SJSA1 (cell line): Measurements from ENCODE around the gene CNIH1. TPM values are rescaled to one million over a fixed set of nuclear protein-coding genes. Genes with fewer than 3 reads are reported as not detected.

Source experiments
- DNase-seq, 2 experiments: peaks; one replicate each; pipeline ENCODE4 v3.0.0-alpha.2; 2015 to 2020; ENCODE audit warnings: low spot score in 2 of 2, low read depth in 1 of 2
- H3K27ac ChIP-seq: fragments of 250-450 bp; sonication (Bioruptor Pico); 2 replicates; pipeline ENCODE4 v1.5.1; 2020; ENCODE audit warnings: mild to moderate bottlenecking, moderate library complexity
- H3K27me3 ChIP-seq: fragments of 250-450 bp; sonication (Bioruptor Pico); replicated peaks from 2 replicates; pipeline ENCODE4 v1.5.1; 2020; ENCODE audit warnings: mild to moderate bottlenecking, moderate library complexity
- H3K36me3 ChIP-seq: fragments of 250-450 bp; sonication (Bioruptor Pico); 2 replicates; pipeline ENCODE4 v1.5.1; 2020; ENCODE audit warnings: mild to moderate bottlenecking
- H3K4me1 ChIP-seq: fragments of 250-450 bp; sonication (Bioruptor Pico); replicated peaks from 2 replicates; pipeline ENCODE4 v1.6.1; 2021; ENCODE audit warnings: mild to moderate bottlenecking
- H3K4me3 ChIP-seq: fragments of 250-450 bp; sonication (Bioruptor Pico); 2 replicates; pipeline ENCODE4 v1.5.1; 2020; ENCODE audit warnings: mild to moderate bottlenecking
- H3K9me3 ChIP-seq: fragments of 250-450 bp; sonication (Bioruptor Pico); replicated peaks from 2 replicates; pipeline ENCODE4 v1.5.1; 2020; ENCODE audit warnings: mild to moderate bottlenecking
- total RNA-seq: library from RNA; depleted of rRNA; stranded (reverse); fragments of >200 nt; shearing (Covaris generic); gene quantifications from 2 replicates; pipeline ENCODE4 v1.2.3, GENCODE V29; 2014; rRNA removed

CNIH1 gene
- total RNA-seq: 104 and 219 TPM in 2 replicates

DNA sequence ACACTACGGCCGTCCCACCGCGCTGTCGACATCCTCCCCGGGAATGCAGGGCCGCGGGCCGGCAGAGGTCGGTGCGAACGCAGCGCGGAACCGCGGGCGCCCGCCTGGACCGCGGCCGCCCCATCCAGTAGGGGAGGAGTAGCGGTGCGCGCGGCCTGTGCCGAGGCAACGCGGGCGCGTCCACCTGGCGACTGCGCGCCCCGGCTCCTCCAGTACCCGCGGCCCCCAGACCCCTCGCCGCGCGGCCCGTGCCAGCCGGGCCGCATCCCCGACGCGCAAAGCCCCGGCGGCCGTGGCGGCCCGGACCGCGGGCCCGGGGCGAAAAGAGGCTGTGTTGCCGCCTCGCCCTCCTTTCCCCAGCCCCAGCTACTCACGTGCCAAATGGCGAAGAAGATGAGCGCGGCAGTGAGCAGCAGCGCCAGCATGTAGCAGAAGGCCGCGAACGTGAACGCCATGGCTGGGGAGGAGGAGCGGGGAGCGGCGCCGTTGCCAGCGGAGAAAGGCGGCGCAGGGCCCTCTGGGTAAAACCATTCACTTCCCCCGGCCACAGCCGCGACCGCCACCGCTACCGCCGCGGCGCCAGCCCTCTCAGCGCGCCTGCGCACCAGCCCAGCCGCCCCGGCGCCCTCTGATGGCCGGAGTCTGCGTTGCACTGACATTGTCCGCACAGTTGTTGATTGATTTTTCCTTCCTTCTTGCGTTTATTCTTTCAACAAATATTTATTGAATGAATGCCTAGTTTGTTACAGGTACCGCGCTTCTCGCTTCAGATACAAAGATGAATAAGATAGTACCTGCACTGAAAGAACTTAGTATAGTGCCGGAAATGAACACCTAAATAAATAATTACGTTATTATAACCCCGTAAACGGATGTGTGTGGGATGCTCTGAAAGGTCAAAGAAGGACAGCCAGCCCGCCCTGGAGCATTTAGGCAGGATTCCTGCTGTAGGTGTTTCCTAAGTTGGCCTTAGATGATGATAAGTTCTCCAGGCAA lies at the start of gene CNIH1:
Gene CNIH1, minus strand, starts transcription at position 502 of the 996 bp plus-strand sequence. Its CDS starts 47 bp downstream, at position 455.
- Histone ChIP-seq H3K27me3 (no peaks in the 10 kb centered on the region), H3K4me1 (peaks cover 17% of the 10 kb centered on the region), H3K4me3 (peak within 1 kb of the TSS; percentile 91), H3K27ac (peak within 1 kb of the TSS; percentile 87), H3K36me3 (peaks cover 20% of the 10 kb centered on the region), H3K9me3 (no peaks in the 10 kb centered on the region)
- DNase-seq: peak; percentile 89 to 90

DNA sequence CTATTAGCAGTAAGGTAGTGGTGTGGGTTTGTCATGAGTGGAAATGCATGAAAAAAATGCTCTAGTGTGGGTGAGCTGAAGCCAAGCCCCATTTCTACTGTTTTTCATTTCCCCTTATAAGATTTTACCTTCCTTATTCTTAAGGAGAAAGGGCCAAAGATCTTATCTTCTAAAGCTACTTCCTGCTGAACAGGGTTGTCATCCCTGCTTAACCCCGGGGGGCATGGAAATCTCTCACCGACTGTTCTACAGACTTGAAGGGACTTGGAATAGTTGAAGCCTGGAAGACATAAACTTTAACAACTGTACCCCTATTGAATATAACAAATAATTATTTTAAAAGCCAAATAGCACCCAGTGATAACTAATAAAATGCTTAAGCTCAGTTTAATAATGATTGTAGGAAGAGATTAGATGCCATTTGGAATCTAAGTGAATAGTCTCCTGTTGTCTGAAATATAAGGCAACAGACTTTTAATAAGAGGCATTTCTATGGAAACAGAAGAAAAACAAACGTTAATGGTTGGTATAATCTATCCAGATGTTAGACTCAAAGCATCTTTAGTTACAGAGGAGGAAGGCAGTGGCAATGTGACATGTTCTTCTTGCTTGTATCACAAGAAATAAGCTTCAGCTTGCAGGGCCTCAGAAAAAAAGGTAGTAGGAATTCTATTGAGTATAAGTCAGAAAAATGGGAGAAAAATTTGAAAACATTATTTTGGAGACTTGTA lies 49.4 kb upstream of the CNIH1 start:
- H3K27me3 ChIP-seq: no peaks in the 10 kb centered on the region
- no peak overlapping the region for H3K27ac ChIP-seq
- H3K4me1 ChIP-seq: peaks cover 14% of the 10 kb centered on the region
- H3K36me3 ChIP-seq: peaks cover 15% of the 10 kb centered on the region; the same call in 1 of the 2 replicates
- H3K9me3 ChIP-seq: no peaks in the 10 kb centered on the region
- DNase-seq: no peak
- H3K4me3 ChIP-seq: no peak overlapping the region

DNA sequence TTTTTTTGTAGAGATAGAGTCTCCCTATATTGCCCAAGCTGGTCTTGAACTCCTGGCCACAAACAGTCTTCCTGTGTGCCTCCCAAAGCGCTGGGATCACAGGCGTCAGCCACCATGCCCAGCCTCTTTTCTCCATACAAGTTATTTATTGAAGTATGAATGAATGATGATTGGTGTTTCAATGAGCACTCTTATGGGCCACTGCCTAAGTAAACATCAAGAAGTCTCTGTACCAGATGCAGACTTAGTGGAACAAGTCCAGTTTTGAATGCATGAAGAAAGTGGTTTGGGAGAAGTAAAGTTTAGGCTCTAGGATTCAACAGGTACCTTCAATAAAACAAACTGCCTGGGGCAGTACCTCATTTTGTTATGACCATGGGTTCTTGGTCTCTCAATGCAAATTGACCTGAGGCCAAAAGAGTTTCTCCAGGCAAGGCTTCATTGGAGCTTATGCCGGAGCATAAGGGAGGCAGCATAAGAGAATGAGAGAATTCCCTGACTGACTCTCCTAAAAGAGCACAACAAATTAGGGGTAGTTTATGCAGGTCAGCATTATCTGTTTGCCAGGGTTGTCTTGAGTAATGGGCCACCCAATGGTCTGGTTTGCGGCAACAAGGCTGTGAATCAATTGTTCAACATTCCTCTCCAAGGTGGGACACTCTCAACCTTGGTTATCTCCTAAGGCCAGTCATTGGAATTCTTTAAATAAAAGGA lies 48.7 kb upstream of the CNIH1 start:
- Histone ChIP-seq H3K4me3 (no peak overlapping the region; the same call in 1 of the 2 replicates), H3K9me3 (no peaks in the 10 kb centered on the region), H3K36me3 (peaks cover 15% of the 10 kb centered on the region; the same call in 1 of the 2 replicates), H3K27me3 (no peaks in the 10 kb centered on the region), H3K4me1 (peaks cover 14% of the 10 kb centered on the region), H3K27ac (no peak overlapping the region)
- DNase-seq: no peak

DNA sequence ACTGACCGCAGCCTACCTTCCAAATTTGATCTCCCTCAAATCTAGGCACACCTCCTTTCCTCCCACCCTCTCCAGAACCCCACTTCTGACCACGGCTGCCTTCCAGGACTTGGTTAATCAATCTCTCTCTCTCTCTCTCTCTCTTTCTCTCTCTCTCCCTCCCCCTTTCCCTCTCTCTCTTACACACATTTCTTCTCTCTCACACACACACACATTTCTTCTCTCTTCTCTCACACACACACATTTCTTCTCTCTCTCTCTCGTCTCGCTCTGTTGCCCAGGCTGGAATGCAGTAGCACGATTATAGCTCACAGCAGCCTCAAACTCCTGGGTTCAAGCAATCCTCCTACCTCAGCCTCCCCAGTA lies 48.1 kb upstream of the CNIH1 start:
- peak overlapping the region; percentile 74 for H3K4me3 ChIP-seq
- no peak for DNase-seq
- H3K4me1 ChIP-seq: peaks cover 14% of the 10 kb centered on the region
- peak overlapping the region; percentile 87; the same call in 1 of the 2 replicates for H3K27ac ChIP-seq
- H3K9me3 ChIP-seq: no peaks in the 10 kb centered on the region
- no peaks in the 10 kb centered on the region for H3K27me3 ChIP-seq
- H3K36me3 ChIP-seq: peaks cover 15% of the 10 kb centered on the region; the same call in 1 of the 2 replicates

DNA sequence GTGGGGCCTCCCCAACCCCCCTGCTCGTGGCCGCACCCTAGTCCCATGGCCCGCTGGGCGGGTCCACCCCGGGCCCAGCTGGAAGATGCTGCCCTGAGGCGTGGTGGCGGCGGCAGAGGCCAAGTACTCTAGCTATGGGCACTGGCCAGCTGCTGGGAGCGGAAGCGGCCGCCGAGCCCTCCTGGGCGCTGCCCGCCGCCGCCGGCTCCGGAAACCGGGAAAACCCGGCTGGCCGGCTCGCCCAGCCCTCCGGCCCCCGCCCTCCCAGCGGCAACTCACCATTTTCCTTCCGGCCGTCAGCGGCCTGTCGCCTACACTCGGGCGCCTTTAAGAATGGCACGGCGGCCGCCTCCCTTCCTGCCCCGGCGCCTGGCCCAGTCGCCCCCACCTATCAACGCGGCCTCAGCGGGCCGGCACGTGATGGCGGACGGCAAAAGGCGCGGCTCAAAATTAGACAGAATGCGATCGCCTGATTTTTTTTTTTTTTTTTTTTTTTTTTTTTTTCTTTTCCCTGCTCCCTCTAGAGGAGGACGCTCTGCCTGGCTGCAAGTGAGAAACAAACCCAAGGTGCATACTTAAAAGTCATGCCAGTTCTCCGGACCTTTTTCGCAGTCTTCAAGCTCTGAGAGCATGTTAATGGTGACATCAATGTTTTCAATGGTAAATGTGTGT lies 47.6 kb upstream of the CNIH1 start, which contains the start of gene GMFB:
Gene GMFB, minus strand, starts transcription at position 335 of the 672 bp plus-strand sequence. Its CDS starts 53 bp downstream, at position 282.
- Histone ChIP-seq H3K9me3 (no peaks in the 10 kb centered on the region), H3K4me1 (peaks cover 14% of the 10 kb centered on the region), H3K4me3 (peak within 1 kb of the TSS; percentile 74), H3K27me3 (no peaks in the 10 kb centered on the region), H3K36me3 (peaks cover 15% of the 10 kb centered on the region; the same call in 1 of the 2 replicates), H3K27ac (peak within 1 kb of the TSS; percentile 87)
- DNase-seq: peak; percentile 90 to 95

DNA sequence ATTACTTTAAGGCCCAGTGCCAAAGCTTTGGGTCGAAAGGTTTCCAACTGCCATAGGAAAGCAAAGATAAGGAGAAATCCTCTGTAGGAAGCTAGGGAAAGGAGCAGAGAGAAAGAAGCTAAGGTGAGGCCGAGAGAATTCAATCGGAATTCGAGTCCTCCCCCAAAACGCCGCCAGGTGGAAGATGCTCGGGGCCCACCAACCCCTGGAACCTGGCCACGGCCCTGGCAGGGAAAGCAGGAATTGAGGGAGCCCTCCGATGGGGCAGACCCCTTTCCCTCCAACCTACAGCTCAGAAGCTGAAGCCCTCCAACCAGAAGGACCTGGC lies 47.1 kb upstream of the CNIH1 start:
- peaks cover 14% of the 10 kb centered on the region for H3K4me1 ChIP-seq
- H3K27me3 ChIP-seq: no peaks in the 10 kb centered on the region

DNA sequence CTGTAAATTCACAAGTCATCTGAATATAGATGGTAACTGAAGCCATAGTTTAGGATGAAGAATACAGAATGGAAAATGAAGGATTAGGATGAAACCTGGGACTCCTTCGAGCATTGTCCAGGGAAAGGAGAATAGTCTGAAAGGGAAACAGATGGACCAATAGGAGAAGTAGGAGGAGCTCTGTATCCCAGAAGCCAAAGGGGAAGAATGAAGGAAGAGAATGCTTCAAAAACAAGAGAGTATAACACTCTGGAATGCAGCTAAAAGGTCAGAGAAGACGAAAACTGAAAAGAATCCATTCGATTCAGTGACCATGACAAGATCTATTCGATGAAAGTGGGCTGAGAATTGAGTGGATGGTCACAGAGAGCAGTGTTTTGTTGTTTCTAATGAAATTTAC lies 46.6 kb upstream of the CNIH1 start:
- Histone ChIP-seq H3K36me3 (peaks cover 24% of the 10 kb centered on the region), H3K4me3 (peak overlapping the region; percentile 74), H3K9me3 (no peaks in the 10 kb centered on the region), H3K27me3 (no peaks in the 10 kb centered on the region), H3K27ac (peak overlapping the region; percentile 87), H3K4me1 (peaks cover 14% of the 10 kb centered on the region)
- DNase-seq: peak in 1 of 2 experiments; percentile 46

More for the DNA sequence above, 47.1 kb upstream of the CNIH1 start:
- DNase-seq: no peak
- no peaks in the 10 kb centered on the region for H3K9me3 ChIP-seq
- peaks cover 19% of the 10 kb centered on the region; the same call in 1 of the 2 replicates for H3K36me3 ChIP-seq
- H3K4me3 ChIP-seq: peak overlapping the region; percentile 74
- peak overlapping the region; percentile 87 for H3K27ac ChIP-seq

DNA sequence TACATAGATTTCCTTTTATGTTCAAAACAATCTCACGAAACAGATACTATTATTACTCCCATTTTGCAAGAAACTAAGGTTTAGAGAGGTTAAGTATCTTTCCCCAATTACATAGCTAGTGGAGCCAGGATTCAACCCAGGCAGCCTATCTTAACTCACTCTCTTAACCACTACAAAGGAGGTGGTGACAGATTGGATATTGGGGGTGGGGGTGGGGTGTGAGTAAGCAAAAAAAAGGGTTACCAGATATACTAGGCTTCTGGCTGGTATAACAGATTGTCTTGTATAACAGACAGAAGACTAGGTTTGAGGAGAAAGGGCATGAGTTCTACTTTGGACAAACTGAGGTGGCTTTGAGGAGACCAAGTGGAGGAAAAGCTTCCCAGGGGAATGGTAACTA lies 45.5 kb upstream of the CNIH1 start:
- Histone ChIP-seq H3K27me3 (no peaks in the 10 kb centered on the region), H3K4me1 (peaks cover 14% of the 10 kb centered on the region)

DNA sequence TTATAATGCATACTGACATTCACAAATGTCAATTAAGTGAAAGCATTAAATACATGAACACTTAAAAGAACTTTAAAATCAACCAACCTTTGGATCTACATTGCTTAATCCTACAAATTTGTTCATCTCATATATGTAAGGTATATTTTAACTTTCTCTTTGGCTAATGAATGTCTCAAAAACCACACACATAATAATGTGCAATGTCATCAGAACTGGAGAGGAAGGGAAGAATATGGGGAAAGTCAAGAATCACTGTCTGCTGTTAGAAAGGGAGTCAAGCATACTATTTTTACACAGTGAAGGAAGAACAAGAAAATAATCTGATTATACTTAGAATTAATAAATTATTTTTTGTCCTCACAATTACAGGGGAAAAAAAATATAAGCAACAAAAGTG lies 42.7 kb upstream of the CNIH1 start:
- H3K27ac ChIP-seq: no peak overlapping the region
- H3K4me3 ChIP-seq: no peak overlapping the region
- DNase-seq: no peak
- H3K4me1 ChIP-seq: peaks cover 7% of the 10 kb centered on the region
- no peaks in the 10 kb centered on the region for H3K9me3 ChIP-seq
- H3K27me3 ChIP-seq: no peaks in the 10 kb centered on the region
- peaks cover 50% of the 10 kb centered on the region for H3K36me3 ChIP-seq

More for the DNA sequence above, 45.5 kb upstream of the CNIH1 start:
- no peak for DNase-seq
- Histone ChIP-seq H3K9me3 (no peaks in the 10 kb centered on the region), H3K36me3 (peaks cover 35% of the 10 kb centered on the region), H3K4me3 (no peak overlapping the region), H3K27ac (no peak overlapping the region)

DNA sequence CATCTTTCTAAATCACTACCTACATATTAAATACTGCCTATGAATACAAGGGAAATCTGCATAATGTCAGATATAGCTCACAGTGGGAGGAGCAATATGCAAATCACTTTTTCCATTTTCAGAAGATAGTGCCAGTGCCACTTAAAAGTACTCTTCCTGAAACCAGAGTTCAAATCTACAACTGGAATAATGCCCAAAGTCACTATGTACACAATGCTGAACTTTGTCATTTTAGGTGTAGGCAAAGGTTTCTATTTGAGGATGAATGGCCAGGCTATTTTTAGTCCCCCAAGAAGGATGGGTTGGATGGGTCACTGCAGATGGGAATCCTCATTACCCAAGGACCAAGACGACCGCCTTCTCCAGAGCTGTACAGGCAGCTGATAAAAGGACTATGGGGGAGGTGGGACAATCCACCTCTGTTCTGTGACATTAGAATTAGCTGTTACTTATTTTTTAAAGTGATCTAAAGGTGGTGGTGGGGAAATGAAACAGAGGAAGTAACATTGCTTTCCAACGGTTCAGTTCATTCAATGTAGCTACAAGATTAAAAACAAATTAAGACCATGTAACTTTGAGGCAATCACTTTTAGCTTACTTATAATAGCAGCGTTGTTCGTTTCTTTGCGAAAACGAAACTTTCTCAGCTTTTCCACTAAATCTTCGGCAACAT lies 42.0 kb upstream of the CNIH1 start:
- Histone ChIP-seq H3K4me1 (peaks cover 7% of the 10 kb centered on the region), H3K4me3 (no peak overlapping the region), H3K27ac (no peak overlapping the region), H3K36me3 (peaks cover 52% of the 10 kb centered on the region), H3K27me3 (no peaks in the 10 kb centered on the region), H3K9me3 (no peaks in the 10 kb centered on the region)
- no peak for DNase-seq

DNA sequence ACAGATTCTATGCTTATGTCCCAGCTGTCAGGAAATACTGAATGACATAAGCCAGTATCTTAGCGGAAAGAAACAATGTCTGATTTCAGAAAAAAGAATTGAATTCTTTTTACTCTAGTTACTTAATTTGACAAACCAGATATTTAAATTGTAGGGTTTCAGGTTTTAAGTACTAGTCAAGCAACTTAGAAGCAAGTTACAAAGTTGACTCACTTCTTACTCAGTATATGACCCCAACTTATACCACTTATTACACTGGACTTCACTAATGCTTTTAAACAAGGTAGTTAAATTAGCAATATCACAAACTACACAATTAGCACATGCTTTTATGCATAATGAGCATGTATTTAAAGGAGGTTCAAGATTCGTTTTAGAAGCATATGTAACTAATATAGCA lies 40.5 kb upstream of the CNIH1 start:
- Histone ChIP-seq H3K4me3 (no peak overlapping the region), H3K36me3 (peaks cover 43% of the 10 kb centered on the region), H3K27ac (no peak overlapping the region), H3K27me3 (no peaks in the 10 kb centered on the region), H3K9me3 (no peaks in the 10 kb centered on the region), H3K4me1 (no peaks in the 10 kb centered on the region)
- no peak for DNase-seq

DNA sequence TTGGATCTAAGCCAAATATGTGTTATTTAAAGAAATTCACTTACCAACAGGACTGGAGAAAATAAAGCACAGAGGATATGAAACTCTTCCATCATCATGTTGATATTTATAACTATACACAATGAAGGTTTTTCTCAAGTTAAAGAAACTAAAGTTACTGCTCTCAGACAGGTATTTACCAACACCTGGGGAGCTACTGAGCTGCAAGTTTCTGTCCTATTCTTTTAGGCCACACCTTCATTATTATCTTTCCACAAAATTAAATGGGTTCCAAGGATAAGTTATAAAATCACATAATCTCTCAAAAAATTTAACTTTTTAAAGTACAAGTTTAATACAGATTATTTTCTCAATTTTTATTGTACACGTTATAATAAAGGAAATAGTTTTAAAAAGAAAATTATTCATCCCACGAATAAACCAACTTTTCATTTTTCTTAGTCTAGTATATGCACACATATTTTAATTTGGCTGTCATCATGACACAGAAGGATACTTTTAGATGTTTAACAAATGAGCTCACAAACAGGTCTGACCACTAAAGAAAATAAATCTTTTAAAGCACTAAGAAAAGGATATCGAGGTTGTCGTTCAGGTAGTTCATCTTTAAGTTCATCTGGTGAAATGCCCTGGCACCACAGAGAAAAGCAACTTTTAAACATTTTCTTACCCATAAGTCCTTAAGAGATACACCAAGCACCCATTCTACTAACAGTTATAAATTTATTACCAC lies 39.8 kb upstream of the CNIH1 start:
- H3K36me3 ChIP-seq: peaks cover 43% of the 10 kb centered on the region
- no peaks in the 10 kb centered on the region for H3K9me3 ChIP-seq
- no peak overlapping the region for H3K27ac ChIP-seq
- no peaks in the 10 kb centered on the region for H3K4me1 ChIP-seq
- no peak overlapping the region for H3K4me3 ChIP-seq
- DNase-seq: no peak
- no peaks in the 10 kb centered on the region for H3K27me3 ChIP-seq
